Fibroblast of skin of right biceps (primary cell): ENCODE data around the gene RALGAPA2.

Experiments used
- DNase-seq: peaks from one replicate; pipeline ENCODE4 v3.0.0-alpha.2; 2013

The RALGAPA2 gene

GRCh38 chr20:20393207-20394120 lies 319.0 kb downstream of the RALGAPA2 start:
- DNase-seq = peak; percentile 11

GRCh38 chr20:20391766-20392165 lies 320.7 kb downstream of the RALGAPA2 start:
- no peak for DNase-seq

GRCh38 chr20:20391115-20391514 lies 321.3 kb downstream of the RALGAPA2 start:
- DNase-seq = no peak

- DNase-seq = no peak
Observed at GRCh38 chr20:20390393-20390792, 322.1 kb downstream of the RALGAPA2 start.

- DNase-seq = no peak
Observed at GRCh38 chr20:20386192-20386591, 326.3 kb downstream of the RALGAPA2 start.

- DNase-seq = no peak
Observed at GRCh38 chr20:20375862-20376261, 336.6 kb downstream of the RALGAPA2 start.

- peak; percentile 36 for DNase-seq
Observed at GRCh38 chr20:20373091-20373571, 339.3 kb downstream of the RALGAPA2 start.

- no peak for DNase-seq
Observed at GRCh38 chr20:20371681-20372080, 340.8 kb downstream of the RALGAPA2 start.

GRCh38 chr20:20371083-20371482 lies 341.4 kb downstream of the RALGAPA2 start:
- no peak for DNase-seq

GRCh38 chr20:20370094-20370575 lies 342.3 kb downstream of the RALGAPA2 start:
- no peak for DNase-seq

- DNase-seq = no peak
Observed at GRCh38 chr20:20369250-20370093, 343.0 kb downstream of the RALGAPA2 start.

GRCh38 chr20:20368418-20369249 lies 343.8 kb downstream of the RALGAPA2 start:
- DNase-seq = no peak

GRCh38 chr20:20367575-20368417 lies 344.6 kb downstream of the RALGAPA2 start, which contains the start of gene INSM1:
Gene INSM1 (plus strand): TSS chr20:20368104. CDS start chr20:20368268, 164 bp downstream.
- DNase-seq = no peak

- DNase-seq = no peak
Observed at GRCh38 chr20:20366876-20367574, 345.4 kb downstream of the RALGAPA2 start.

GRCh38 chr20:20366551-20366875 lies 345.9 kb downstream of the RALGAPA2 start:
- no peak for DNase-seq

GRCh38 chr20:20365480-20366161 lies 346.8 kb downstream of the RALGAPA2 start:
- no peak for DNase-seq

GRCh38 chr20:20364593-20365479 lies 347.6 kb downstream of the RALGAPA2 start:
- DNase-seq = no peak

GRCh38 chr20:20363799-20364592 lies 348.4 kb downstream of the RALGAPA2 start:
- DNase-seq = no peak
